Measurements from ENCODE around the gene TRPM3.

- no peak for TF ChIP-seq POLR2A (IDR thresholded peaks at IDR 0.05)
- TF ChIP-seq, protein P1, sequence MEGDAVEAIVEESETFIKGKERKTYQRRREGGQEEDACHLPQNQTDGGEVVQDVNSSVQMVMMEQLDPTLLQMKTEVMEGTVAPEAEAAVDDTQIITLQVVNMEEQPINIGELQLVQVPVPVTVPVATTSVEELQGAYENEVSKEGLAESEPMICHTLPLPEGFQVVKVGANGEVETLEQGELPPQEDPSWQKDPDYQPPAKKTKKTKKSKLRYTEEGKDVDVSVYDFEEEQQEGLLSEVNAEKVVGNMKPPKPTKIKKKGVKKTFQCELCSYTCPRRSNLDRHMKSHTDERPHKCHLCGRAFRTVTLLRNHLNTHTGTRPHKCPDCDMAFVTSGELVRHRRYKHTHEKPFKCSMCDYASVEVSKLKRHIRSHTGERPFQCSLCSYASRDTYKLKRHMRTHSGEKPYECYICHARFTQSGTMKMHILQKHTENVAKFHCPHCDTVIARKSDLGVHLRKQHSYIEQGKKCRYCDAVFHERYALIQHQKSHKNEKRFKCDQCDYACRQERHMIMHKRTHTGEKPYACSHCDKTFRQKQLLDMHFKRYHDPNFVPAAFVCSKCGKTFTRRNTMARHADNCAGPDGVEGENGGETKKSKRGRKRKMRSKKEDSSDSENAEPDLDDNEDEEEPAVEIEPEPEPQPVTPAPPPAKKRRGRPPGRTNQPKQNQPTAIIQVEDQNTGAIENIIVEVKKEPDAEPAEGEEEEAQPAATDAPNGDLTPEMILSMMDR (IDR thresholded peaks at IDR 0.05), result no peak
Measured at GRCh38 chr9:70553707-70554673, 567.4 kb downstream of the TRPM3 start.
